IPS-18c (cell line): ENCODE data around the gene RPL13A.
A peak's percentile ranks its signal among the peaks of the same experiment; 100 is the strongest.

Experiments used
- H3K4me3 ChIP-seq: 2 replicates; pipeline ENCODE4 v1.7.0; 2013; ENCODE audit warnings: low read depth, mild to moderate bottlenecking, low read length, moderate library complexity; ENCODE audit not compliant: insufficient read depth
- H3K9me3 ChIP-seq: one replicate; pipeline ENCODE4 v1.6.1; 2013; ENCODE audit warnings: mild to moderate bottlenecking, low read length, moderate library complexity; ENCODE audit not compliant: control insufficient read depth, insufficient read depth

RPL13A gene

GRCh38 chr19:49473868-49474541, 13.4 kb upstream of the RPL13A start, which contains the start of gene FLT3LG:
TSS of gene FLT3LG (plus strand) at chr19:49474215. CDS start at chr19:49474640, 425 bp downstream.
- no peaks in the 10 kb centered on the region for H3K9me3 ChIP-seq
- peak within 1 kb of the TSS; percentile 46 for H3K4me3 ChIP-seq

- Histone ChIP-seq H3K9me3 (no peaks in the 10 kb centered on the region), H3K4me3 (no peak overlapping the region)
Measured at GRCh38 chr19:49474542-49474924, 12.9 kb upstream of the RPL13A start.

- Histone ChIP-seq H3K9me3 (no peaks in the 10 kb centered on the region), H3K4me3 (no peak overlapping the region)
Measured at GRCh38 chr19:49475191-49475917, 12.1 kb upstream of the RPL13A start.

- H3K4me3 ChIP-seq: no peak overlapping the region; the same call in 1 of the 2 replicates
- H3K9me3 ChIP-seq: no peaks in the 10 kb centered on the region
Measured at GRCh38 chr19:49475995-49476880, 11.2 kb upstream of the RPL13A start.

GRCh38 chr19:49479975-49480628, 7.3 kb upstream of the RPL13A start:
- H3K9me3 ChIP-seq: no peaks in the 10 kb centered on the region
- no peak overlapping the region for H3K4me3 ChIP-seq

- Histone ChIP-seq H3K9me3 (no peaks in the 10 kb centered on the region), H3K4me3 (no peak overlapping the region)
Measured at GRCh38 chr19:49481020-49481683, 6.3 kb upstream of the RPL13A start.

- Histone ChIP-seq H3K9me3 (no peaks in the 10 kb centered on the region), H3K4me3 (no peak overlapping the region)
Measured at GRCh38 chr19:49486232-49486631, 1.2 kb upstream of the RPL13A start.

GRCh38 chr19:49486710-49487276, 615 bp upstream of the RPL13A start:
- H3K4me3 ChIP-seq: no peak overlapping the region
- no peaks in the 10 kb centered on the region for H3K9me3 ChIP-seq

- H3K9me3 ChIP-seq: no peaks in the 10 kb centered on the region
- peak overlapping the region; percentile 99 for H3K4me3 ChIP-seq
Measured at GRCh38 chr19:49488046-49488862, 846 bp downstream of the RPL13A start.

GRCh38 chr19:49488863-49489537, 1.6 kb downstream of the RPL13A start:
- no peaks in the 10 kb centered on the region for H3K9me3 ChIP-seq
- H3K4me3 ChIP-seq: peak overlapping the region; percentile 99

- Histone ChIP-seq H3K9me3 (no peaks in the 10 kb centered on the region), H3K4me3 (peak overlapping the region; percentile 99; the same call in 1 of the 2 replicates)
Measured at GRCh38 chr19:49489601-49490167, 2.3 kb downstream of the RPL13A start.

- Histone ChIP-seq H3K9me3 (no peaks in the 10 kb centered on the region), H3K4me3 (0 out of 2 replicates have a peak overlapping the region, but pooled peaks have one; percentile 99)
Measured at GRCh38 chr19:49490287-49491029, 3.0 kb downstream of the RPL13A start.

GRCh38 chr19:49491030-49491803, 3.8 kb downstream of the RPL13A start:
- Histone ChIP-seq H3K4me3 (no peak overlapping the region), H3K9me3 (no peaks in the 10 kb centered on the region)
